H9 (cell line): Measurements from ENCODE around the gene NTRK3. TPM values are rescaled to one million over a fixed set of nuclear protein-coding genes. Genes with fewer than 3 reads are reported as not detected.

Source experiments
- DNase-seq: peaks from one replicate; pipeline ENCODE4 v3.0.0-alpha.2; 2017
- H2AFZ ChIP-seq: one replicate; pipeline ENCODE4 v1.6.1; 2013; ENCODE audit warnings: mild to moderate bottlenecking, low read length, control low read depth, moderate library complexity
- H2AK5ac ChIP-seq: 2 replicates; pipeline ENCODE4 v1.6.1; 2013; ENCODE audit warnings: low read length, control low read depth, mixed read lengths; ENCODE audit not compliant: insufficient read length
- H2BK120ac ChIP-seq: one replicate; pipeline ENCODE4 v1.6.1; 2013; ENCODE audit warnings: low read depth, mild to moderate bottlenecking, low read length, control low read depth, inconsistent platforms; ENCODE audit not compliant: poor library complexity, severe bottlenecking
- H2BK12ac ChIP-seq: 2 replicates; pipeline ENCODE4 v1.6.1; 2013; ENCODE audit warnings: low read length, control low read depth, mixed read lengths, low read depth; ENCODE audit not compliant: insufficient read length
- H2BK15ac ChIP-seq: 2 replicates; pipeline ENCODE4 v1.6.1; 2013; ENCODE audit warnings: low read depth, low read length, control low read depth
- H2BK20ac ChIP-seq: one replicate; pipeline ENCODE4 v1.6.1; 2013; ENCODE audit warnings: low read depth, mild to moderate bottlenecking, low read length, control low read depth, inconsistent platforms; ENCODE audit not compliant: poor library complexity, severe bottlenecking
- H2BK5ac ChIP-seq: 2 replicates; pipeline ENCODE4 v1.6.1; 2013; ENCODE audit warnings: low read length, control low read depth, mixed read lengths; ENCODE audit not compliant: insufficient read length
- H3K14ac ChIP-seq: 2 replicates; pipeline ENCODE4 v1.6.1; 2013; ENCODE audit warnings: low read length, control low read depth; ENCODE audit not compliant: insufficient read depth
- H3K18ac ChIP-seq: 2 replicates; pipeline ENCODE4 v1.6.1; 2013; ENCODE audit warnings: low read depth, mild to moderate bottlenecking, mixed read lengths, low read length, control low read depth; ENCODE audit not compliant: insufficient read length
- H3K23ac ChIP-seq: 2 replicates; pipeline ENCODE4 v1.6.1; 2013; ENCODE audit warnings: low read length, control low read depth, mixed read lengths, low read depth; ENCODE audit not compliant: insufficient read length
- H3K23me2 ChIP-seq: 2 replicates; pipeline ENCODE4 v1.6.1; 2013; ENCODE audit warnings: low read depth, mild to moderate bottlenecking, mixed read lengths, low read length, control low read depth; ENCODE audit not compliant: insufficient read length, poor library complexity, severe bottlenecking
- H3K27ac ChIP-seq: 2 replicates; pipeline ENCODE4 v1.5.1; 2013; ENCODE audit warnings: low read length, control low read depth, mixed read lengths, low read depth; ENCODE audit not compliant: insufficient read length
- H3K27me3 ChIP-seq: 2 replicates; pipeline ENCODE4 v1.6.1; 2013; ENCODE audit warnings: low read length, control low read depth, inconsistent platforms; ENCODE audit not compliant: insufficient read depth
- H3K4ac ChIP-seq: 2 replicates; pipeline ENCODE4 v1.6.1; 2013; ENCODE audit warnings: low read depth, mild to moderate bottlenecking, control low read depth, inconsistent platforms, low read length, moderate library complexity
- H3K4me1 ChIP-seq: 2 replicates; pipeline ENCODE4 v1.6.1; 2013; ENCODE audit warnings: low read length, control low read depth, inconsistent platforms; ENCODE audit not compliant: insufficient read depth
- H3K4me2 ChIP-seq: 2 replicates; pipeline ENCODE4 v1.6.1; 2013; ENCODE audit warnings: low read length, control low read depth, mixed read lengths; ENCODE audit not compliant: insufficient read length, insufficient read depth
- H3K56ac ChIP-seq: 2 replicates; pipeline ENCODE4 v1.6.1; 2013; ENCODE audit warnings: low read depth, mild to moderate bottlenecking, mixed read lengths, low read length, control low read depth; ENCODE audit not compliant: insufficient read length
- H3K79me1 ChIP-seq: 2 replicates; pipeline ENCODE4 v1.6.1; 2013; ENCODE audit warnings: low read depth, mild to moderate bottlenecking, moderate library complexity, low read length, control low read depth, inconsistent platforms; ENCODE audit not compliant: insufficient read depth, poor library complexity, severe bottlenecking
- H3K79me2 ChIP-seq: 2 replicates; pipeline ENCODE4 v1.6.1; 2013; ENCODE audit warnings: low read length, control low read depth, inconsistent platforms; ENCODE audit not compliant: insufficient read depth
- H3K9ac ChIP-seq: 2 replicates; pipeline ENCODE4 v1.6.1; 2013; ENCODE audit warnings: low read length, control low read depth, mixed read lengths; ENCODE audit not compliant: insufficient read length; ENCODE audit errors: extremely low read depth
- H3K9me3 ChIP-seq: one replicate; pipeline ENCODE4 v1.6.1; 2013; ENCODE audit warnings: low read depth, low read length, inconsistent platforms; ENCODE audit not compliant: control insufficient read depth
- H3T11ph ChIP-seq: one replicate; pipeline ENCODE4 v1.6.1; 2013; ENCODE audit warnings: mild to moderate bottlenecking, low read length, control low read depth, inconsistent platforms
- H4K20me1 ChIP-seq: one replicate; pipeline ENCODE4 v1.6.1; 2013; ENCODE audit not compliant: control insufficient read depth, insufficient read length, insufficient read depth
- H4K5ac ChIP-seq: 2 replicates; pipeline ENCODE4 v1.6.1; 2013; ENCODE audit warnings: low read depth, mild to moderate bottlenecking, mixed read lengths, low read length, control low read depth; ENCODE audit not compliant: insufficient read length
- H4K8ac ChIP-seq: replicated peaks from 2 replicates; pipeline ENCODE4 v1.6.1; 2013; ENCODE audit warnings: low read length, control low read depth, mixed read lengths, low read depth; ENCODE audit not compliant: insufficient read length
- H4K91ac ChIP-seq: 2 replicates; pipeline ENCODE4 v1.6.1; 2013; ENCODE audit warnings: low read depth, mild to moderate bottlenecking, moderate library complexity, mixed read lengths, low read length, control low read depth; ENCODE audit not compliant: insufficient read length
- H3K27ac Mint-ChIP-seq, 3 experiments: 2 replicates in 2 of 3; 3 replicates in 1 of 3; pipeline ENCODE4 v1.8.0; 2020 to 2021; ENCODE audit warnings: mixed read lengths in 3 of 3, mild to moderate bottlenecking in 1 of 3, moderate library complexity in 1 of 3
- H3K27me3 Mint-ChIP-seq: 2 replicates; pipeline ENCODE4 v1.8.0; 2021; ENCODE audit warnings: low read depth, mild to moderate bottlenecking, moderate library complexity, mixed read lengths
- H3K36me3 Mint-ChIP-seq, 3 experiments: 2 replicates in 2 of 3; 3 replicates in 1 of 3; pipeline ENCODE4 v1.8.0; 2020 to 2021; ENCODE audit warnings: low read depth in 3 of 3, mixed read lengths in 3 of 3; ENCODE audit not compliant: insufficient read depth in 1 of 3
- H3K4me1 Mint-ChIP-seq, 2 experiments: 2 replicates each; pipeline ENCODE4 v1.8.0; 2020; ENCODE audit warnings: mixed read lengths in 2 of 2
- H3K4me3 Mint-ChIP-seq, 2 experiments: 2 replicates in 1 of 2; 3 replicates in 1 of 2; pipeline ENCODE4 v1.8.0; 2020 to 2021; ENCODE audit warnings: mild to moderate bottlenecking in 2 of 2, mixed read lengths in 2 of 2, moderate library complexity in 1 of 2
- H3K9me3 Mint-ChIP-seq, 2 experiments: 2 replicates in 1 of 2; 3 replicates in 1 of 2; pipeline ENCODE4 v1.8.0; 2020; ENCODE audit warnings: mild to moderate bottlenecking in 2 of 2, mixed read lengths in 2 of 2, moderate library complexity in 1 of 2
- WGBS: extraction: QIAGEN DNeasy Blood & Tissue Kit; methylation state at CpG from one replicate; pipeline ENCODE4 v1.1.7; 2013; ENCODE audit warnings: missing lambda C conversion rate, low lambda C conversion rate, mixed read lengths; ENCODE audit not compliant: insufficient read length; ENCODE audit errors: extremely low coverage; 5-methylcytosine and 5-hydroxymethylcytosine counted together
- total RNA-seq: library from RNA; stranded (reverse); gene quantifications from 2 replicates; pipeline ENCODE4 v1.2.1, GENCODE V29; 2021
- TF ChIP-seq, protein P1 (sequence below): fragments of 200-600 bp; sonication (generic); conservative IDR thresholded peaks from 3 replicates; pipeline ENCODE4 v1.8.0; 2021; ENCODE audit warnings: antibody characterized with exemption, mild to moderate bottlenecking

The NTRK3 gene
- total RNA-seq, 1 experiment from 2014 or later = 2.5 TPM

DNA sequence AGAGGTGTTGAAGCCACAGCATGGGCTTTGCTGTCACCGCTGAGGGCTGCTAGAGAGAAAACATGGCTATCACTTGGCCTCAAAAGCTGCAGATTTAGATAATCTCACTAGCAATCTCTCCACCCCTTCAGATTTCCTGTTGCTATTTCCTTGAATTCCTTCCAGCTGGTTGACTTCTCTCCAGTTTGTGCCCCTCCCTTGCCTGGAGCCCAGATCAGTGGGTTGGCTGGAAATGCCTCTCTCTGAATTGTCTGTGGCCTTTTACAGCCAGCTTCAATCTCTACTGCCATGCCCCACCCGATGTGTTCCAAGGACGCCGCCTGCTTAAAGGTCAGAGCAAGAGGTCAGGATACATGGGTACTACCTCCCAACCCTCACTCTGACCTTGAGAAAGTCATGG lies 294.1 kb downstream of the NTRK3 start:
- peaks cover 7 to 16% of the 10 kb centered on the region in 2 experiments for H3K4me1 Mint-ChIP-seq
- Histone ChIP-seq H2BK120ac (no peak overlapping the region), H3K4me1 (no peaks in the 10 kb centered on the region), H3K9ac (no peak overlapping the region), H2BK20ac (no peak overlapping the region), H3K27ac (no peak overlapping the region), H4K5ac (no peak overlapping the region), H4K20me1 (no peaks in the 10 kb centered on the region), H3K79me1 (no peaks in the 10 kb centered on the region), H3K14ac (no peak overlapping the region), H3K79me2 (no peaks in the 10 kb centered on the region), H3K56ac (no peak overlapping the region), H3T11ph (no peak overlapping the region), H3K4ac (no peak overlapping the region), H2BK12ac (no peak overlapping the region), H3K23me2 (no peaks in the 10 kb centered on the region), H3K9me3 (no peaks in the 10 kb centered on the region), H4K91ac (no peak overlapping the region), H3K27me3 (no peaks in the 10 kb centered on the region), H3K4me2 (no peak overlapping the region), H3K18ac (no peak overlapping the region), H2BK5ac (no peak overlapping the region), H2AK5ac (no peak overlapping the region), H2BK15ac (no peak overlapping the region), H2AFZ (no peak overlapping the region), H4K8ac (no peak overlapping the region), H3K23ac (no peak overlapping the region)
- TF ChIP-seq, protein P1, sequence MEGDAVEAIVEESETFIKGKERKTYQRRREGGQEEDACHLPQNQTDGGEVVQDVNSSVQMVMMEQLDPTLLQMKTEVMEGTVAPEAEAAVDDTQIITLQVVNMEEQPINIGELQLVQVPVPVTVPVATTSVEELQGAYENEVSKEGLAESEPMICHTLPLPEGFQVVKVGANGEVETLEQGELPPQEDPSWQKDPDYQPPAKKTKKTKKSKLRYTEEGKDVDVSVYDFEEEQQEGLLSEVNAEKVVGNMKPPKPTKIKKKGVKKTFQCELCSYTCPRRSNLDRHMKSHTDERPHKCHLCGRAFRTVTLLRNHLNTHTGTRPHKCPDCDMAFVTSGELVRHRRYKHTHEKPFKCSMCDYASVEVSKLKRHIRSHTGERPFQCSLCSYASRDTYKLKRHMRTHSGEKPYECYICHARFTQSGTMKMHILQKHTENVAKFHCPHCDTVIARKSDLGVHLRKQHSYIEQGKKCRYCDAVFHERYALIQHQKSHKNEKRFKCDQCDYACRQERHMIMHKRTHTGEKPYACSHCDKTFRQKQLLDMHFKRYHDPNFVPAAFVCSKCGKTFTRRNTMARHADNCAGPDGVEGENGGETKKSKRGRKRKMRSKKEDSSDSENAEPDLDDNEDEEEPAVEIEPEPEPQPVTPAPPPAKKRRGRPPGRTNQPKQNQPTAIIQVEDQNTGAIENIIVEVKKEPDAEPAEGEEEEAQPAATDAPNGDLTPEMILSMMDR = no peak
- no peak overlapping the region; a peak in 1 of 7 replicates for H3K27ac Mint-ChIP-seq
- no peaks in the 10 kb centered on the region; a peak in 1 of 5 replicates for H3K9me3 Mint-ChIP-seq
- no peak overlapping the region for H3K4me3 Mint-ChIP-seq
- peaks cover 4% of the 10 kb centered on the region; the same call in 1 of the 2 replicates for H3K27me3 Mint-ChIP-seq
- DNase-seq = no peak
- no CpG with 5 or more reads among the region's 4 CpGs for WGBS
- no peaks in the 10 kb centered on the region for H3K36me3 Mint-ChIP-seq
